Keratinocyte (primary cell): ENCODE measurements around the gene FBLN1. TPM values are rescaled to one million over a fixed set of nuclear protein-coding genes. Genes with fewer than 3 reads are reported as not detected.
A peak's percentile ranks its signal among the peaks of the same experiment; 100 is the strongest.

ENCODE experiments used
- DNase-seq: peaks from one replicate; pipeline ENCODE4 v3.0.0-alpha.2; 2011; ENCODE audit warnings: low read depth, missing footprints, low spot score
- FAIRE-seq: peaks from 2 replicates; lab custom pipeline; 2011; peaks lifted over from hg19 to GRCh38; lab: Jason Lieb, UNC
- H2AFZ ChIP-seq: 2 replicates; pipeline ENCODE4 v1.6.0; 2012; ENCODE audit warnings: low read length, control low read depth, inconsistent platforms; ENCODE audit not compliant: control insufficient read depth
- H3K27ac ChIP-seq: 2 replicates; pipeline ENCODE4 v1.5.1; 2011; ENCODE audit warnings: low read length; ENCODE audit not compliant: control insufficient read depth, insufficient read depth
- H3K27me3 ChIP-seq: 3 replicates; pipeline ENCODE4 v1.6.0; 2011; ENCODE audit warnings: low read length; ENCODE audit not compliant: control insufficient read depth, insufficient read depth; ENCODE audit errors: extremely low read depth
- H3K36me3 ChIP-seq, 2 experiments: 2 replicates in 1 of 2; 3 replicates in 1 of 2; pipeline ENCODE4 v1.5.1; 2011; ENCODE audit warnings: low read length in 2 of 2, mild to moderate bottlenecking in 1 of 2; ENCODE audit not compliant: control insufficient read depth in 2 of 2, insufficient read depth in 2 of 2; ENCODE audit errors: extremely low read depth in 1 of 2
- H3K4me1 ChIP-seq: 3 replicates; pipeline ENCODE4 v1.5.1; 2011; ENCODE audit warnings: low read length; ENCODE audit not compliant: control insufficient read depth, insufficient read depth; ENCODE audit errors: extremely low read depth
- H3K4me2 ChIP-seq: 3 replicates; pipeline ENCODE4 v1.6.0; 2011; ENCODE audit warnings: low read depth, low read length; ENCODE audit not compliant: control insufficient read depth, insufficient read depth; ENCODE audit errors: extremely low read depth
- H3K4me3 ChIP-seq, 3 experiments: fragments of 200-600 bp in 1 of 3; sonication (generic) in 1 of 3; 2 replicates in 2 of 3; 3 replicates in 1 of 3; pipeline ENCODE4 v1.5.1; 2011 to 2016; ENCODE audit warnings: low read length in 3 of 3, mild to moderate bottlenecking in 3 of 3, control low read depth in 2 of 3, inconsistent platforms in 1 of 3, low read depth in 1 of 3, mixed read lengths in 1 of 3, mixed run types in 1 of 3, moderate library complexity in 1 of 3; ENCODE audit not compliant: control insufficient read depth in 2 of 3, insufficient read depth in 2 of 3; ENCODE audit errors: extremely low read depth in 1 of 3
- H3K79me2 ChIP-seq: 2 replicates; pipeline ENCODE4 v1.6.0; 2012; ENCODE audit warnings: low read length; ENCODE audit not compliant: control insufficient read depth, insufficient read depth
- H3K9ac ChIP-seq: 3 replicates; pipeline ENCODE4 v1.6.0; 2011; ENCODE audit warnings: low read length; ENCODE audit not compliant: control insufficient read depth, insufficient read depth; ENCODE audit errors: extremely low read depth
- H3K9me1 ChIP-seq: 3 replicates; pipeline ENCODE4 v1.6.0; 2011; ENCODE audit warnings: low read length; ENCODE audit not compliant: control insufficient read depth, insufficient read depth; ENCODE audit errors: extremely low read depth
- H3K9me3 ChIP-seq: 2 replicates; pipeline ENCODE4 v1.5.1; 2012; ENCODE audit warnings: low read depth, low read length; ENCODE audit not compliant: control insufficient read depth
- H4K20me1 ChIP-seq: 3 replicates; pipeline ENCODE4 v1.6.0; 2011; ENCODE audit warnings: low read length; ENCODE audit not compliant: control insufficient read depth, insufficient read depth; ENCODE audit errors: extremely low read depth
- CTCF ChIP-seq, 3 experiments: IDR thresholded peaks in 1 of 3; conservative IDR thresholded peaks in 1 of 3; optimal IDR thresholded peaks in 1 of 3; 2 replicates in 2 of 3; 3 replicates in 1 of 3; pipeline versions ENCODE3 to v1.5.1; 2011; ENCODE audit warnings: low read length in 3 of 3, mild to moderate bottlenecking in 3 of 3, moderate library complexity in 2 of 3, control low read depth in 1 of 3, inconsistent platforms in 1 of 3; ENCODE audit not compliant: insufficient read depth in 2 of 3; ENCODE audit errors: extremely low read depth in 1 of 3
- EZH2 ChIP-seq: IDR thresholded peaks from one replicate; pipeline ENCODE4 v1.6.1; 2012; ENCODE audit warnings: inconsistent platforms, mild to moderate bottlenecking, low read length, moderate library complexity
- dilution Hi-C: fragments of 300-500 bp; cut with MboI; formaldehyde crosslinking; loops from one replicate; pipeline ENCODE4 v1.7.0; 2020; ENCODE audit warnings: low sequenced_read_pairs; ENCODE audit not compliant: extremely low pct_ligation_motif_present
- polyA plus RNA-seq, 5 experiments: library from polyadenylated mRNA; depleted of rRNA in 3 of 5; stranded (reverse) in 3 of 5; stranded (forward) in 1 of 5; unstranded in 1 of 5; fragments of >200 nt; gene quantifications; 1 replicate in 1 of 5; 2 replicates in 3 of 5; 3 replicates in 1 of 5; pipeline versions ENCODE4 v1.2.1 to v1.2.3, GENCODE V29; 2011 to 2012; ENCODE audit warnings: missing spikeins in 2 of 5, low read depth in 1 of 5, low replicate concordance in 1 of 5

The FBLN1 gene
- polyA plus RNA-seq, 1 donor (not counting 4 experiments of a cell fraction or from before 2014, with no cell fraction given): 13.7 TPM

- peaks cover 14% of the 10 kb centered on the region for H3K4me1 ChIP-seq
- peak overlapping the region; percentile 82 for H3K4me2 ChIP-seq
- no peaks in the 10 kb centered on the region for H3K9me3 ChIP-seq
- H3K4me3 ChIP-seq: peak overlapping the region; percentile 47 to 65 (median 56)
- FAIRE-seq (no peak), DNase-seq (no peak)
- H3K27ac ChIP-seq: peak overlapping the region; percentile 43
- H3K9me1 ChIP-seq: no peaks in the 10 kb centered on the region
- TF ChIP-seq EZH2: no peak
- peaks cover 2% of the 10 kb centered on the region for H3K79me2 ChIP-seq
- peak overlapping the region; percentile 69 for H3K9ac ChIP-seq
- no peaks in the 10 kb centered on the region for H3K27me3 ChIP-seq
- peak overlapping the region; percentile 27 for H2AFZ ChIP-seq
- dilution Hi-C loops: no loop called here
- H3K36me3 ChIP-seq: no peaks in the 10 kb centered on the region
- no peaks in the 10 kb centered on the region for H4K20me1 ChIP-seq
Observed at GRCh38 chr22:45503816-45504372, 1.2 kb downstream of the FBLN1 start.

- dilution Hi-C loops: no loop called here
- peaks cover 14% of the 10 kb centered on the region for H3K4me1 ChIP-seq
- H3K4me2 ChIP-seq: peak overlapping the region; percentile 82
- peak overlapping the region in 2 of 3 experiments; percentile 25 to 65 for H3K4me3 ChIP-seq
- no peaks in the 10 kb centered on the region for H4K20me1 ChIP-seq
- no peaks in the 10 kb centered on the region for H3K9me1 ChIP-seq
- TF ChIP-seq CTCF (optimal IDR thresholded peaks at IDR 0.05 in 1 of 3, IDR thresholded peaks at IDR 0.05 in 1 of 3, conservative IDR thresholded peaks at IDR 0.05 in 1 of 3; ENCODE audit: extremely low read depth in 1 of 3, insufficient read depth in 2 of 3, low read length in 3 of 3) (no peak), EZH2 (no peak)
- no peaks in the 10 kb centered on the region for H3K9me3 ChIP-seq
- H3K27me3 ChIP-seq: no peaks in the 10 kb centered on the region
- DNase-seq (no peak), FAIRE-seq (no peak)
- peaks cover 2% of the 10 kb centered on the region for H3K79me2 ChIP-seq
- no peaks in the 10 kb centered on the region for H3K36me3 ChIP-seq
- peak overlapping the region; percentile 43 for H3K27ac ChIP-seq
- peak overlapping the region; percentile 52 for H2AFZ ChIP-seq
- H3K9ac ChIP-seq: peak overlapping the region; percentile 69
Observed at GRCh38 chr22:45504373-45505341, 2.0 kb downstream of the FBLN1 start.
